Lower leg skin (tissue), 4 donors: ENCODE results near the gene CSMD2. TPM values are rescaled to one million over a fixed set of nuclear protein-coding genes. Genes with fewer than 3 reads are reported as not detected.
"Not testable (repeated sequence)": the region's sequence is repeated elsewhere in the genome, so short reads cannot be mapped to it uniquely, and the experiment has no call there.

Source experiments
- DNase-seq, 2 donors: peaks; one replicate each; pipeline ENCODE4 v3.0.0-alpha.2; 2019; ENCODE audit warnings: low spot score in 2 of 2
- H3K4me3 ChIP-seq: fragments of 200-600 bp; sonication (generic); 2 replicates; pipeline ENCODE4 v1.5.1; 2017; ENCODE audit warnings: mild to moderate bottlenecking, low read depth; ENCODE audit not compliant: poor library complexity, severe bottlenecking
- POLR2A ChIP-seq, 2 donors: fragments of 450-650 bp; IDR thresholded peaks; one replicate each; pipeline ENCODE4 v1.6.1; 2016 to 2017; ENCODE audit warnings: antibody characterized with exemption in 2 of 2, mild to moderate bottlenecking in 1 of 2, moderate library complexity in 1 of 2
- WGBS, 2 donors: methylation state at CpG; one replicate each; pipeline ENCODE4 v1.1.5; 2018; 5-methylcytosine and 5-hydroxymethylcytosine counted together
- intact Hi-C: fragments of 100-400 bp; cut with DNase I; formaldehyde crosslinking; loops from one replicate; pipeline ENCODE4 v1.15.0; 2023; ENCODE audit warnings: low total_unique reads
- total RNA-seq, 4 donors: library from RNA; depleted of rRNA; stranded (reverse); fragments of >200 nt; gene quantifications; one replicate each; pipeline ENCODE4 v1.1.0, GENCODE V29; 2016
- TF ChIP-seq, protein P1 (sequence below), 3 donors: fragments of 450-650 bp; IDR thresholded peaks; one replicate each; pipeline ENCODE4 v1.5.1; 2016; ENCODE audit warnings: antibody characterized with exemption in 3 of 3, mild to moderate bottlenecking in 3 of 3, moderate library complexity in 2 of 3

Gene CSMD2
- total RNA-seq, 4 donors from 2014 or later: 0.11 to 1.0 TPM; not detected in 2

GRCh38 chr1:34188985-34189384, 24.0 kb upstream of the CSMD2 start:
- no peak overlapping the region for H3K4me3 ChIP-seq
- intact Hi-C loops: no loop called here
- WGBS, 2 donors: 72 to 84% methylated on average over 4 of the region's 4 CpGs
- TF ChIP-seq, protein P1, sequence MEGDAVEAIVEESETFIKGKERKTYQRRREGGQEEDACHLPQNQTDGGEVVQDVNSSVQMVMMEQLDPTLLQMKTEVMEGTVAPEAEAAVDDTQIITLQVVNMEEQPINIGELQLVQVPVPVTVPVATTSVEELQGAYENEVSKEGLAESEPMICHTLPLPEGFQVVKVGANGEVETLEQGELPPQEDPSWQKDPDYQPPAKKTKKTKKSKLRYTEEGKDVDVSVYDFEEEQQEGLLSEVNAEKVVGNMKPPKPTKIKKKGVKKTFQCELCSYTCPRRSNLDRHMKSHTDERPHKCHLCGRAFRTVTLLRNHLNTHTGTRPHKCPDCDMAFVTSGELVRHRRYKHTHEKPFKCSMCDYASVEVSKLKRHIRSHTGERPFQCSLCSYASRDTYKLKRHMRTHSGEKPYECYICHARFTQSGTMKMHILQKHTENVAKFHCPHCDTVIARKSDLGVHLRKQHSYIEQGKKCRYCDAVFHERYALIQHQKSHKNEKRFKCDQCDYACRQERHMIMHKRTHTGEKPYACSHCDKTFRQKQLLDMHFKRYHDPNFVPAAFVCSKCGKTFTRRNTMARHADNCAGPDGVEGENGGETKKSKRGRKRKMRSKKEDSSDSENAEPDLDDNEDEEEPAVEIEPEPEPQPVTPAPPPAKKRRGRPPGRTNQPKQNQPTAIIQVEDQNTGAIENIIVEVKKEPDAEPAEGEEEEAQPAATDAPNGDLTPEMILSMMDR (IDR thresholded peaks at IDR 0.05): peak in 1 of 3 donors; percentile 17
- no peak for TF ChIP-seq POLR2A (IDR thresholded peaks at IDR 0.05)
- DNase-seq: no peak

- no peak for DNase-seq
- no peak overlapping the region for H3K4me3 ChIP-seq
- TF ChIP-seq POLR2A (IDR thresholded peaks at IDR 0.05): no peak
- TF ChIP-seq, protein P1 (IDR thresholded peaks at IDR 0.05): no peak
- 17 to 21% methylated on average over 8 of the region's 8 CpGs for WGBS, 2 donors
- intact Hi-C loops: no loop called here
These were observed 23.4 kb upstream of the CSMD2 start for GRCh38 chr1:34188418-34188817.

DNA sequence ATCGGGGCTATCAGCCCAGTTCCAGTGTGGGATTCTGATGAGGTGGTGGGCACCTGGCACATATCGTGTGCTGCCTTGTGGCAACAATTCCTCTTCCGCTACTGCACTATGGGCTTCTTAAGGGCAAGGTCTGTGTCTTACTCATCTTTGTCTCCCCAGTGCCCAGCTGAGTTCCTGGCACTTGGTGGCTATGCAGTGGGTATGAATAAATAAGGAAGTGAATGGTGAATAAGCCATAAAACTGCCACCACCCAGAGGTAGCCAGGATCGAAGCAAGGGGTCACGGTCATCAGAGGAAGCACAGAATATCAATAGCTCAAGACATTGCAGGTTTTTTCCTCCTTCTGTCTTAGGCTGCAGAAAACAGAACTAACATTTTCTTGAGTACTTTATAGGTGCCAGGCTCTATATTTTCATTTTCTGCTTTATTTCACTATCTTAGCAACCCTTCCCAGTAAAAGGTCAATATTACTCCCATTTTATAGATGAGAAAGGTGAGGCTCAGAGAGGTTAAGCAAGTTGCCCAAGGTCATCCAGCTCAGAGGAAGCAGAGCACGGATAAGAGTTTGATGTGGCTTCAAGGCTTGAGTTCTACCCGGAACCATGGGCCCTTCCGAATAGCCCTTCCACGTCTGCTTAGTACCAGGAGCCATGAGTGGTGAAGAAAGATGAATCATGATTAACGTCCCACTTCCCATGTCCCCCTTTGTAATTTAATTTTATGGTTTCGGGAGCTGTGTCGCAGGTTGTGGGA, 21.9 kb upstream of the CSMD2 start:
- intact Hi-C loops: no loop called here
- WGBS, 2 donors: 72 to 73% methylated on average over 12 of the region's 12 CpGs
- H3K4me3 ChIP-seq: no peak overlapping the region
- TF ChIP-seq, protein P1 (IDR thresholded peaks at IDR 0.05): no peak
- TF ChIP-seq POLR2A (IDR thresholded peaks at IDR 0.05): no peak
- DNase-seq: no peak

GRCh38 chr1:34183381-34183780, 18.4 kb upstream of the CSMD2 start:
- DNase-seq, H3K4me3 ChIP-seq, intact Hi-C loops: not testable (repeated sequence)
- WGBS, 2 donors: 86 to 91% methylated on average over 4 of the region's 4 CpGs

DNA sequence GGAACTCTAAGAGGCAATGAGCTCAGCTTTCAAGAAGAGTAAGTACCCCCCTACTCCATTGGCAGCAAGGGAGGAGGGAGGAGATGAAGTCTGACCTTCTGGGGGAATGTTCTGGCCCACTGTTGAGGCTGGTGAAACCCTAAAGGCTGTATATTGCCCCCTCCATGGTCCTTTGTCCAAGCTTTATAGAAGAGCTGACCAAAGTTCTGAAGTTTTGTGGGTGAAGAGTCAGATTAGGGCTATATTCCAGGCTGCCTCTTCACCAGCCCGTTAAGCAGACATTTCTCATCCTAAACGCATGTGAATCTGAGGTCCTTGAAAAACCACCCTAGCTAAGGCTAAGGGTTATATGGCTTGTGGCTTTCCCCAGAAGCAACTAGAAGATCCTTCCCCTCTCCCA, 13.0 kb upstream of the CSMD2 start:
- intact Hi-C loops: no loop called here
- no peak overlapping the region for H3K4me3 ChIP-seq
- no peak for DNase-seq
- WGBS, 2 donors: 59 to 72% methylated on average over 2 of the region's 2 CpGs
- TF ChIP-seq POLR2A (IDR thresholded peaks at IDR 0.05): no peak
- TF ChIP-seq, protein P1 (IDR thresholded peaks at IDR 0.05): no peak

GRCh38 chr1:34176830-34177603, 12.0 kb upstream of the CSMD2 start, which contains the start of gene C1orf94:
C1orf94 (plus strand) TSS chr1:34176907; CDS start chr1:34177790, 883 bp downstream.
- WGBS, 2 donors: 5 to 7% methylated on average over 28 to 44 of the region's 58 CpGs
- H3K4me3 ChIP-seq: no peak within 1 kb of the TSS
- DNase-seq: no peak
- no peak for TF ChIP-seq POLR2A (IDR thresholded peaks at IDR 0.05)
- TF ChIP-seq, protein P1 (IDR thresholded peaks at IDR 0.05): no peak
- intact Hi-C loops: no loop called here
